HepG2 (cell line): ENCODE results near the gene LAG3. TPM values are rescaled to one million over a fixed set of nuclear protein-coding genes. Genes with fewer than 3 reads are reported as not detected.

Source experiments
- AGO2 ChIP-seq: fragments of 200-400 bp; formaldehyde crosslinking; optimal IDR thresholded peaks from 2 replicates; pipeline ENCODE3; 2017; ENCODE audit warnings: mild to moderate bottlenecking, low read depth, low read length, moderate library complexity
- CBX5 ChIP-seq: sonication (generic); formaldehyde crosslinking; IDR thresholded peaks from 2 replicates; pipeline ENCODE4 v1.4.0; 2020; ENCODE audit warnings: missing genetic modification reagents, borderline replicate concordance
- FOSL2 ChIP-seq: sonication (generic); formaldehyde crosslinking; IDR thresholded peaks from 2 replicates; pipeline ENCODE4 v1.4.0; 2020; ENCODE audit warnings: missing genetic modification reagents
- FOXP1 ChIP-seq, 2 experiments: fragments of 450-650 bp in 1 of 2; IDR thresholded peaks; 2 replicates each; pipeline ENCODE4 v1.6.1; 2017 to 2018; ENCODE audit warnings: antibody characterized with exemption in 1 of 2
- HHEX ChIP-seq: IDR thresholded peaks from 2 replicates; pipeline ENCODE4 v1.6.1; 2016; ENCODE audit warnings: control low read depth
- HOXA5 ChIP-seq: sonication (generic); formaldehyde crosslinking; IDR thresholded peaks from 2 replicates; pipeline ENCODE4 v1.4.0; 2020; ENCODE audit warnings: missing genetic modification reagents
- NAIF1 ChIP-seq: sonication (generic); formaldehyde crosslinking; IDR thresholded peaks from 2 replicates; pipeline ENCODE4 v1.5.0; 2020; ENCODE audit warnings: mild to moderate bottlenecking, missing genetic modification reagents, borderline replicate concordance
- NCOR1 ChIP-seq: fragments of 200-600 bp; sonication (generic); IDR thresholded peaks from 2 replicates; pipeline ENCODE4 v1.7.0; 2017; ENCODE audit warnings: antibody characterized with exemption, low read length, borderline replicate concordance
- NR2F1 ChIP-seq, 2 experiments: fragments of 450-650 bp in 1 of 2; formaldehyde crosslinking in 1 of 2; IDR thresholded peaks; 2 replicates each; pipeline versions ENCODE4 v1.5.0 to v1.6.1; 2016 to 2020; ENCODE audit warnings: mild to moderate bottlenecking in 1 of 2, missing compliant biosample characterization in 1 of 2, missing genetic modification reagents in 1 of 2, moderate library complexity in 1 of 2
- NR2F6 ChIP-seq, 2 experiments: IDR thresholded peaks; 2 replicates each; pipeline ENCODE4 v1.6.1; 2016; ENCODE audit warnings: antibody characterized with exemption in 1 of 2, mild to moderate bottlenecking in 1 of 2
- SIX1 ChIP-seq: sonication (generic); formaldehyde crosslinking; IDR thresholded peaks from 2 replicates; pipeline ENCODE4 v1.4.0; 2020; ENCODE audit warnings: missing genetic modification reagents, borderline replicate concordance
- SRSF4 ChIP-seq: fragments of 200-400 bp; formaldehyde crosslinking; IDR thresholded peaks from one replicate; pipeline ENCODE4 v1.6.1; 2018; ENCODE audit warnings: mild to moderate bottlenecking, low read depth, low read length, moderate library complexity; ENCODE audit not compliant: poor library complexity, severe bottlenecking
- TP53 ChIP-seq: sonication (generic); formaldehyde crosslinking; conservative IDR thresholded peaks from 2 replicates; pipeline ENCODE4 v1.4.0; 2020; ENCODE audit warnings: missing genetic modification reagents
- ZFP36 ChIP-seq: fragments of 150-350 bp; IDR thresholded peaks from 2 replicates; pipeline ENCODE4 v1.6.1; 2018; ENCODE audit warnings: borderline replicate concordance, low read length, low read depth; ENCODE audit not compliant: partially characterized antibody
- ZFP36L1 ChIP-seq: sonication (generic); formaldehyde crosslinking; IDR thresholded peaks from 2 replicates; pipeline ENCODE4 v1.8.0; 2022; ENCODE audit warnings: mild to moderate bottlenecking, missing genetic modification reagents, moderate library complexity
- ZFP82 ChIP-seq: sonication (generic); formaldehyde crosslinking; IDR thresholded peaks from 2 replicates; pipeline ENCODE4 v1.5.1; 2020; ENCODE audit warnings: mild to moderate bottlenecking, missing genetic modification reagents, borderline replicate concordance
- ZNF232 ChIP-seq: sonication (generic); formaldehyde crosslinking; IDR thresholded peaks from 2 replicates; pipeline ENCODE4 v1.4.0; 2020; ENCODE audit warnings: missing genetic modification reagents, borderline replicate concordance
- ZNF24 ChIP-seq: fragments of 450-650 bp; IDR thresholded peaks from 2 replicates; pipeline ENCODE4 v1.6.1; 2017; ENCODE audit warnings: antibody characterized with exemption, mild to moderate bottlenecking
- ZNF274 ChIP-seq: sonication (generic); formaldehyde crosslinking; IDR thresholded peaks from 2 replicates; pipeline ENCODE4 v1.5.1; 2020; ENCODE audit warnings: mild to moderate bottlenecking, missing genetic modification reagents
- ZNF337 ChIP-seq: sonication (generic); formaldehyde crosslinking; IDR thresholded peaks from 2 replicates; pipeline ENCODE4 v1.5.1; 2020; ENCODE audit warnings: missing genetic modification reagents, low read depth, mild to moderate bottlenecking, borderline replicate concordance
- ZNF343 ChIP-seq: sonication (generic); formaldehyde crosslinking; IDR thresholded peaks from 2 replicates; pipeline ENCODE4 v1.4.0; 2020; ENCODE audit warnings: mild to moderate bottlenecking, missing genetic modification reagents
- ZNF382 ChIP-seq: sonication (generic); formaldehyde crosslinking; IDR thresholded peaks from 2 replicates; pipeline ENCODE4 v1.5.0; 2020; ENCODE audit warnings: missing genetic modification reagents, mild to moderate bottlenecking, borderline replicate concordance
- ZNF432 ChIP-seq: sonication (generic); formaldehyde crosslinking; IDR thresholded peaks from 2 replicates; pipeline ENCODE4 v1.5.0; 2020; ENCODE audit warnings: missing genetic modification reagents, mild to moderate bottlenecking, borderline replicate concordance
- ZNF557 ChIP-seq: sonication (generic); formaldehyde crosslinking; IDR thresholded peaks from 2 replicates; pipeline ENCODE4 v1.4.0; 2020; ENCODE audit warnings: missing genetic modification reagents
- ZNF678 ChIP-seq: sonication (generic); formaldehyde crosslinking; IDR thresholded peaks from 2 replicates; pipeline ENCODE4 v1.4.0; 2020; ENCODE audit warnings: mild to moderate bottlenecking, missing genetic modification reagents
- ZNF709 ChIP-seq: sonication (generic); formaldehyde crosslinking; IDR thresholded peaks from 2 replicates; pipeline ENCODE4 v1.5.0; 2020; ENCODE audit warnings: mild to moderate bottlenecking, missing genetic modification reagents
- ZNF780A ChIP-seq: sonication (generic); formaldehyde crosslinking; IDR thresholded peaks from 2 replicates; pipeline ENCODE4 v1.8.0; 2022; ENCODE audit warnings: mild to moderate bottlenecking, missing genetic modification reagents, moderate library complexity
- polyA plus RNA-seq, 8 experiments: library from polyadenylated mRNA; depleted of rRNA in 3 of 8; stranded (reverse) in 7 of 8; unstranded in 1 of 8; fragments of >200 nt; fragmentation: Illumina TruSeq in 4 of 8; extraction: Trizol in 4 of 8; gene quantifications; 2 replicates each; pipeline versions ENCODE4 v1.2.1 to v1.2.3, GENCODE V29; 2011 to 2016; ENCODE audit warnings: low read depth in 4 of 8, missing spikeins in 1 of 8, mixed read lengths in 1 of 8; ENCODE audit not compliant: insufficient read depth in 1 of 8
- total RNA-seq, 5 experiments: library from RNA; depleted of rRNA; stranded (reverse); fragments of >200 nt; fragmentation: Illumina TruSeq; extraction: Trizol; gene quantifications; 2 replicates each; pipeline ENCODE4 v1.2.3, GENCODE V29; 2016; ENCODE audit warnings: low read depth in 1 of 5
- TF ChIP-seq, protein P1 (sequence below): sonication (generic); formaldehyde crosslinking; IDR thresholded peaks from 2 replicates; pipeline ENCODE4 v1.4.0; 2020; ENCODE audit warnings: missing genetic modification reagents
- TF ChIP-seq, protein P2 (sequence below): sonication (generic); formaldehyde crosslinking; IDR thresholded peaks from 2 replicates; pipeline ENCODE4 v1.8.1; 2023; ENCODE audit warnings: missing genetic modification reagents, mild to moderate bottlenecking, borderline replicate concordance

The LAG3 gene
- total and polyA plus RNA-seq, 2 of the 13 experiments (the other 11 are each of a cell fraction or from before 2014, with no cell fraction given), result 0.11 to 0.26 TPM

DNA sequence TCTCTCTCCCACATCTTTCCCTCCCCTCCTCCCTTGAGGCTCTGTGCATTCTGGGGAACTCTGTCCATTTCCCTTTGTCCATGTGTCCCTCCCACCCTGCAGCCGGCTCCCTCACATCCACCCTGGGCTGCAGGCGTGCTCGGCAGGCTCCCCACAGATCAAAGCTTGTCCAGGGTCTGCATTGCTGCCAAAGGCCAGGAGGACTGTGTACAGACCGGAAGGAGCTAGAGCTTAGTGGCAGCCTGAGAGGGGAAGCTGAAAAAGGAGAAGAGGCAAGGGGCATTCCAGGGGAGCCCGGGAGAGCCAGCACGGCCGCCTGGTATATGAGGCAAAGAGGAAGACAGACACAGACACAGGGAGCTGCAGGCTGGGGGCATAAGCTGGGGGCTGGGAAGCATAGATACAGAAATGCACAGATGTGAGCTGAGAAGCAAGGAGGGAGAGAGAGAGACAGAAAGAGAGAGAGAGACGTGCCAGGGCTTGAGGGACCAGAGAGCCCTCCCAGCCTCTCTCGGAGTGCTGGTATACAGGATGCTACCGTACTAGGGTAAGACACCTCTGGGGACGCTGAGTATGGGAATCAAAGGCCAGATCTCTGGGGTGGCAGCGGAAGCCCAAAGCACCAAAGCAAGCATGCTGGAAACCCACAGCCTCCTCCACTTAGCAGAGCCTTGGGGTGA is 20.3 kb downstream of the LAG3 start (continued):
- TF ChIP-seq NAIF1, result no peak
- peak; percentile 41; the same call in 1 of the 2 replicates for TF ChIP-seq ZNF274 (CRISPR knock-in tag)
- no peak for TF ChIP-seq SRSF4
- TF ChIP-seq ZFP82 (CRISPR knock-in tag), result no peak
- TF ChIP-seq ZNF24, result no peak
- no peak for TF ChIP-seq FOXP1 (IDR thresholded peaks at IDR 0.05)
- peak; percentile 53; the same call in 1 of the 2 replicates for TF ChIP-seq FOXP1 (CRISPR knock-in tag; IDR thresholded peaks at IDR 0.05)
- TF ChIP-seq, protein P1, sequence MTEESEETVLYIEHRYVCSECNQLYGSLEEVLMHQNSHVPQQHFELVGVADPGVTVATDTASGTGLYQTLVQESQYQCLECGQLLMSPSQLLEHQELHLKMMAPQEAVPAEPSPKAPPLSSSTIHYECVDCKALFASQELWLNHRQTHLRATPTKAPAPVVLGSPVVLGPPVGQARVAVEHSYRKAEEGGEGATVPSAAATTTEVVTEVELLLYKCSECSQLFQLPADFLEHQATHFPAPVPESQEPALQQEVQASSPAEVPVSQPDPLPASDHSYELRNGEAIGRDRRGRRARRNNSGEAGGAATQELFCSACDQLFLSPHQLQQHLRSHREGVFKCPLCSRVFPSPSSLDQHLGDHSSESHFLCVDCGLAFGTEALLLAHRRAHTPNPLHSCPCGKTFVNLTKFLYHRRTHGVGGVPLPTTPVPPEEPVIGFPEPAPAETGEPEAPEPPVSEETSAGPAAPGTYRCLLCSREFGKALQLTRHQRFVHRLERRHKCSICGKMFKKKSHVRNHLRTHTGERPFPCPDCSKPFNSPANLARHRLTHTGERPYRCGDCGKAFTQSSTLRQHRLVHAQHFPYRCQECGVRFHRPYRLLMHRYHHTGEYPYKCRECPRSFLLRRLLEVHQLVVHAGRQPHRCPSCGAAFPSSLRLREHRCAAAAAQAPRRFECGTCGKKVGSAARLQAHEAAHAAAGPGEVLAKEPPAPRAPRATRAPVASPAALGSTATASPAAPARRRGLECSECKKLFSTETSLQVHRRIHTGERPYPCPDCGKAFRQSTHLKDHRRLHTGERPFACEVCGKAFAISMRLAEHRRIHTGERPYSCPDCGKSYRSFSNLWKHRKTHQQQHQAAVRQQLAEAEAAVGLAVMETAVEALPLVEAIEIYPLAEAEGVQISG (CRISPR knock-in tag), result peak; percentile 86
- peak; percentile 88; the same call in 1 of the 2 replicates for TF ChIP-seq ZNF337 (CRISPR knock-in tag)
- TF ChIP-seq ZNF557 (CRISPR knock-in tag), result no peak
- TF ChIP-seq ZNF382, result no peak
- no peak for TF ChIP-seq TP53 (CRISPR knock-in tag)
- 0 out of 2 replicates have a peak, but pooled peaks have one; percentile 6 for TF ChIP-seq FOSL2
- TF ChIP-seq ZNF232 (CRISPR knock-in tag), result peak; percentile 53; the same call in 1 of the 2 replicates
- TF ChIP-seq ZNF780A, result no peak
- TF ChIP-seq HHEX (CRISPR knock-in tag), result peak; percentile 50; the same call in 1 of the 2 replicates
- TF ChIP-seq ZNF343 (CRISPR knock-in tag), result 0 out of 2 replicates have a peak, but pooled peaks have one; percentile 16
- TF ChIP-seq ZFP36, result no peak
- peak; percentile 51; the same call in 1 of the 2 replicates for TF ChIP-seq NCOR1
- TF ChIP-seq CBX5 (CRISPR knock-in tag), result peak; percentile 69; the same call in 1 of the 2 replicates
- peak; percentile 94 for TF ChIP-seq ZFP36L1 (CRISPR knock-in tag)
- no peak for TF ChIP-seq ZNF678
- no peak for TF ChIP-seq ZNF432
- TF ChIP-seq, protein P2, sequence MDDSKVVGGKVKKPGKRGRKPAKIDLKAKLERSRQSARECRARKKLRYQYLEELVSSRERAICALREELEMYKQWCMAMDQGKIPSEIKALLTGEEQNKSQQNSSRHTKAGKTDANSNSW (CRISPR knock-in tag), result no peak
- peak; percentile 25; the same call in 1 of the 2 replicates for TF ChIP-seq SIX1 (CRISPR knock-in tag)
- peak; percentile 45; the same call in 1 of the 2 replicates for TF ChIP-seq ZNF709 (CRISPR knock-in tag)
- no peak for TF ChIP-seq NR2F1 (CRISPR knock-in tag; IDR thresholded peaks at IDR 0.05)
- peak; percentile 59 for TF ChIP-seq NR2F6 (IDR thresholded peaks at IDR 0.05)
- TF ChIP-seq NR2F6 (CRISPR knock-in tag; IDR thresholded peaks at IDR 0.05), result peak; percentile 75
- TF ChIP-seq HOXA5 (CRISPR knock-in tag), result no peak
- TF ChIP-seq AGO2, result no peak
